ENCODE results near the gene STRIT1. TPM values are rescaled to one million over a fixed set of nuclear protein-coding genes. Genes with fewer than 3 reads are reported as not detected.
"Not testable (repeated sequence)": the region's sequence is repeated elsewhere in the genome, so short reads cannot be mapped to it uniquely, and the experiment has no call there.

The STRIT1 gene
- total and polyA plus RNA-seq, 10 of the 15 experiments (the other 5 are each of a cell fraction or from before 2014, with no cell fraction given), result not detected

DNA sequence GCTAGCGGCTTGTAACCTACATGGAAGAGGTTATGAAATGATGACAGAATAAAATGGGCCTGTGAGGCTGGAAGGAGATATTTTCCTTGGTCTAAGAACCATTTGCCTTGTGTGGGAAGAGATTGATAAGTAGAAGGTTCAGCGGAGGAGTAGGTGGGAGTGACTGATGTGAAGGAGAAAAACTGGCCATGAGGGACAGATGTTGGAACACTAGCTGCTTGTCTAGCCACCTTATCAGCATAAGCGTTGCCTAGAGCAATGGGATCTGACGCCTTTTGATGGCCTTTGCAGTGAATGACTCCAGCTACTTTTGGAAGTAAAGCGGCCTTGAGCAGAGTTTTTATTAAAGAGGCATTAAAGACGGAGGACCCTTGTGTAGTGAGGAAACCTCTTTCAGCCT is 17.4 kb downstream of the STRIT1 start:
- ATAC-seq; H4K20me1 ChIP-seq (ENCODE audit: control insufficient read depth, insufficient read depth); H3K9me3 ChIP-seq (replicated peaks; ENCODE audit: control insufficient read depth, insufficient read depth, low read length); POLR2A ChIA-PET; DNase-seq (ENCODE audit: low read depth, low spot score); H3K27ac ChIP-seq (ENCODE audit: control insufficient read depth, insufficient read depth); H3K27me3 ChIP-seq (replicated peaks in 1 of 2; ENCODE audit: control insufficient read depth in 2 of 2, insufficient read depth in 2 of 2, low read length in 1 of 2); intact Hi-C loops (cut with micrococcal nuclease; ENCODE audit: unreplicated experiment); SMC1A ChIA-PET (ENCODE audit: uncharacterized antibody, unreplicated experiment); BruUV-seq (replicated peaks); H3K79me2 ChIP-seq (ENCODE audit: control insufficient read depth, insufficient read depth, low read length); H3K9ac ChIP-seq (ENCODE audit: control insufficient read depth, insufficient read depth, low read length); FAIRE-seq; in situ Hi-C loops (cut with MboI); H2AFZ ChIP-seq (ENCODE audit: control insufficient read depth, low read depth, low read length); CTCF ChIA-PET; H3K4me3 ChIP-seq; H3K36me3 ChIP-seq (ENCODE audit: control insufficient read depth in 2 of 2, insufficient read depth in 2 of 2, low read length in 1 of 2); H3K4me2 ChIP-seq (ENCODE audit: control insufficient read depth, insufficient read depth); H3K4me1 ChIP-seq (ENCODE audit: control insufficient read depth, insufficient read depth, low read length); RAD21 ChIA-PET (ENCODE audit: unreplicated experiment): not testable (repeated sequence)
- 41% methylated on average over 6 of the region's 6 CpGs for WGBS (ENCODE audit: insufficient coverage, insufficient replicate concordance, low lambda C conversion rate, missing lambda C conversion rate)

DNA sequence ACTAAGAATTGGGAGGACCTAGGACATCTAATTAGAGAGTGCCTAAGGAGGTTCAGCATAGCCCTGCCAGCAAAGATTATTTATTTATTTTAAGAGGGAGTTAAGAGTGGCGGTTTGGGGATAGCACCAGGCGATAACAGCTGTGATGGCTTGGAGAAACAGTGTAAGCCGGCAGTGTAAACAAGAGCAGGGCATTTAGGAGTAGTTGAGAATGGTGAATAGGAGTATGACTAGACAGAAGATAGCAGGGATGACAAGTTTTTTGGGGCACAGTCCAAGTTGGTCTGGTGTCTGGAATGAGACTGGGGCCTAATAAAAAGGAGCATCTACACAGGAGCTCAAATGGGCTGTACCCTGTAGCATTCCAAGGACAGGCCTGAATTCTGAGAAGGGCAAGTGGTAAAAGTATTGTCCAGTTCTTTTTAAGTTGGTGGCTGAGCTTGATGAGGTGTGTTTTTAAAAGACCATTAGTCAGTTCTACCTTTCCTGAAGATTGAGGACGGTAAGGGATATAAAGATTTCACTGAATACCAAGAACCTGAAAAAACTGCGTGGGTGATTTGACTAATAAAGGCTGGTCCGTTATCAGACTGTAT is 18.2 kb downstream of the STRIT1 start:
- CTCF ChIA-PET; intact Hi-C loops (cut with micrococcal nuclease; ENCODE audit: unreplicated experiment); H4K20me1 ChIP-seq (ENCODE audit: control insufficient read depth, insufficient read depth); H3K4me3 ChIP-seq; H3K9me3 ChIP-seq (replicated peaks; ENCODE audit: control insufficient read depth, insufficient read depth, low read length); RAD21 ChIA-PET (ENCODE audit: unreplicated experiment); in situ Hi-C loops (cut with MboI); H3K79me2 ChIP-seq (ENCODE audit: control insufficient read depth, insufficient read depth, low read length); H3K27me3 ChIP-seq (replicated peaks in 1 of 2; ENCODE audit: control insufficient read depth in 2 of 2, insufficient read depth in 2 of 2, low read length in 1 of 2); BruUV-seq (replicated peaks); H3K4me2 ChIP-seq (ENCODE audit: control insufficient read depth, insufficient read depth); H2AFZ ChIP-seq (ENCODE audit: control insufficient read depth, low read depth, low read length); SMC1A ChIA-PET (ENCODE audit: uncharacterized antibody, unreplicated experiment); H3K36me3 ChIP-seq (ENCODE audit: control insufficient read depth in 2 of 2, insufficient read depth in 2 of 2, low read length in 1 of 2); DNase-seq (ENCODE audit: low read depth, low spot score); H3K4me1 ChIP-seq (ENCODE audit: control insufficient read depth, insufficient read depth, low read length); ATAC-seq; POLR2A ChIA-PET; H3K27ac ChIP-seq (ENCODE audit: control insufficient read depth, insufficient read depth); FAIRE-seq; H3K9ac ChIP-seq (ENCODE audit: control insufficient read depth, insufficient read depth, low read length): not testable (repeated sequence)
- WGBS (ENCODE audit: insufficient coverage, insufficient replicate concordance, low lambda C conversion rate, missing lambda C conversion rate), result 52% methylated on average over 6 of the region's 6 CpGs

DNA sequence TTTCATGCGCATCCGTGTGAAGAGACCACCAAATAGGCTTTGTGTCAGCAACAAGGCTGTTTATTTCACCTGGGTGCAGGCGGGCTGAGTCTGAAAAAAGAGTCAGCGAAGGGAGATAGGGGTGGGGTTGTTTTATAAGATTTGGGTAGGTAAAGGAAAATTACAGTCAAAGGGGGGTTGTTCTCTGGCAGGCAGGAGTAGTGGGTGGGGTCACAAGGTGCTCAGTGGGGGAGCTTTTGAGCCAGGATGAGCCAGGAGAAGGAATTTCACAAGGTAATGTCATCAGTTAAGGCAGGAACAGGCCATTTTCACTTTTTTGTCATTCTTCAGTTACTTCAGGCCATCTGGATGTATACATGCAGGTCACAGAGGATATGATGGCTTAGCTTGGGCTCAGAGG is 19.0 kb downstream of the STRIT1 start:
- H3K4me1 ChIP-seq (ENCODE audit: control insufficient read depth, insufficient read depth, low read length); intact Hi-C loops (cut with micrococcal nuclease; ENCODE audit: unreplicated experiment); H2AFZ ChIP-seq (ENCODE audit: control insufficient read depth, low read depth, low read length); H3K79me2 ChIP-seq (ENCODE audit: control insufficient read depth, insufficient read depth, low read length); H3K9me3 ChIP-seq (replicated peaks; ENCODE audit: control insufficient read depth, insufficient read depth, low read length); POLR2A ChIA-PET; H3K9ac ChIP-seq (ENCODE audit: control insufficient read depth, insufficient read depth, low read length); H3K27ac ChIP-seq (ENCODE audit: control insufficient read depth, insufficient read depth); in situ Hi-C loops (cut with MboI); DNase-seq (ENCODE audit: low read depth, low spot score); CTCF ChIA-PET; BruUV-seq (replicated peaks); H3K36me3 ChIP-seq (ENCODE audit: control insufficient read depth in 2 of 2, insufficient read depth in 2 of 2, low read length in 1 of 2); SMC1A ChIA-PET (ENCODE audit: uncharacterized antibody, unreplicated experiment); FAIRE-seq; ATAC-seq; H3K4me3 ChIP-seq; RAD21 ChIA-PET (ENCODE audit: unreplicated experiment); H3K27me3 ChIP-seq (replicated peaks in 1 of 2; ENCODE audit: control insufficient read depth in 2 of 2, insufficient read depth in 2 of 2, low read length in 1 of 2); H4K20me1 ChIP-seq (ENCODE audit: control insufficient read depth, insufficient read depth); H3K4me2 ChIP-seq (ENCODE audit: control insufficient read depth, insufficient read depth): not testable (repeated sequence)
- WGBS (ENCODE audit: insufficient coverage, insufficient replicate concordance, low lambda C conversion rate, missing lambda C conversion rate), result 52% methylated on average over 4 of the region's 4 CpGs
